Amygdala (tissue), 56 donors: ENCODE results near the gene CEP152.

Experiments used
- DNase-seq, 56 donors: peaks; one replicate each; lab custom pipeline; 2025; lab: John Stamatoyannopoulos, UW

The CEP152 gene

DNA sequence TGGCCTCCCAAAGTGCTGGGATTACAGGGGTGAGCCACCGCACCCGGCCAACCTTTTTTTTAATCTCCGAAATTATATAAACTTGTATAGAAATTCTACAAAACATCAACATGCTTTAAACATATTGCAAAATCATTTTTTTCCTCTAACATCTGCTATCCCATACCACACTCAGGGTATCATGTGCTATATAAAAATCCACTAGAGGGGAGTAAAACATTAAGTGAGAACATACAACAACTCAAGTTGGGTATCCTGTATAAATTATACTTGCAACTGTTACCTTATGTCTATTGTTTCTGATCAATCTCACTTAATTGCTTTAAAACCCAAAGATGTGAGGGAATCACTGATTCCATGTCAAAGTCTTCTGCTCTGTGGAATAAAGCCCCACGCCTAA is 93.4 kb downstream of the CEP152 start:
- DNase-seq: no peak

GRCh38 chr15:48712546-48712945 is 98.3 kb downstream of the CEP152 start:
- DNase-seq: no peak

- no peak for DNase-seq
These were observed 99.8 kb downstream of the CEP152 start for GRCh38 chr15:48710952-48711495.

DNA sequence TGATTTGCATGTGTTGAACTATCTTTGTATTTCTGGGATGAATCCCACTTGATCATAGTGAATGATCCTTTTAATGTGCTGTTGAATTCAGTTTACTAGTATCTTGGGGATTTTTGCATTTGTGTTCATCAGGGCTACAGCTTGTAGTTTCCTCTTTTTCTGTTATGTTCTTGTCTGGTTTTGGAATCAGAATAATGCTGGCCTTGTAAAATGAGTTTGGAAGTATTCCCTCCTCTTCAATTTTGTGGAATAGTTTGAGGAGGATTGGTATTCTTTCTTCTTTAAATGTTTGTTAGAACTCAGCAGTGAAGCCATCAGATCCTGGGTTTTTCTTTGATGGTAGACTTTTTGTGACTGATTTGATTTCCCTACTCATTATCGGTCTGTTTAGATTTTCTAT is 102.2 kb downstream of the CEP152 start:
- DNase-seq: no peak

- DNase-seq: no peak
These were observed 105.5 kb downstream of the CEP152 start for GRCh38 chr15:48705381-48705780.

DNA sequence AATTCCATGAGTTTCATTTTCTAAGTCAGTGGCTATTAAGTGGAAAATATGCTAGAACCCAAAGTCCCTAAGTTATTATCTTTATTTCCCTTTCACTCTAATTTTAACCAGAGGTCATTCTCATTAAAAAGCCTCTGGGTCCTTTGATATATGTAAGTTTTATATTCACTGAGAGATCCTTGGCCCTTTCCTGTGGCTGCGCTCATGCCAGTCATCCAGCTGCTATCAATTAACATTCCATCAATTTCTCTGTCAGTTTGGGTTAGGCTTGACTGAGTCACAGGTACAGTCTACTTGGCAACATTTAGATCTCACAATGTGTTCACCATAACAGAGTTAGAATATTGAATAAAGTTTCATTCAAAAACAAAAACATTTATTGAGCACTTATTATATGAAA is 107.3 kb downstream of the CEP152 start:
- DNase-seq: no peak

GRCh38 chr15:48702569-48703236 is 108.2 kb downstream of the CEP152 start:
- no peak for DNase-seq

DNA sequence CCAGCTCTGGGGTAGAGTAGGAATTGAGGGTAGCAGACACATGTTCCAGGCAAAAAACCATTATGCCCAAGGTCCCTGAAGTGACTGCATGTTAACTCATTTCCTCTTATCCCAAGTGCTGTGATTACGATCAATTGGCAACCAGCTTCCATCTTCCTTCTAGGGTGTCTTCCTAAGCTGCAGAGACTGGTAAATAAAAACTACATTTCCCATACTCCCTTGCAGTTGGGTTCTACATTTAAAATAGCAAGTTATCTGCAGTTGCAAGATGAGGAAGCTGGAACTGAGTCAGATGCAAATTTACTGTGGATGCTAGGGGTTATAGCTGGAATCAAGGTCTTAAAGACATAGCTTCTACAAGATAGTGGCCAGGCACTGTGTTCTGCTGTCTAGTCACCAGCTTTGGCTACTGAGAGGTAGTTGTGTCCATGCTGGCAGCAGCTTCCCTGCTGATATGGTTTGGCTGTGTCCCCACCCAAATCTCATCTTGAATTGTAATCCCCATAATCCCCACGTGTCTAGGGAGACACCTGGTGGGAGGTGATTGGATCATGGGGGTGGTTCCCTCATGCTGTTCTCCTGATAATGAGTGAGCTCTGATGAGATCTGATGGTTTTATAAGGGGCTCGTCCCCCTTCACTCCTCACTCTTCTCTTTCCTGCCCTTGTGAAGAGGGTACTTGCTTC is 114.1 kb downstream of the CEP152 start:
- no peak for DNase-seq

DNA sequence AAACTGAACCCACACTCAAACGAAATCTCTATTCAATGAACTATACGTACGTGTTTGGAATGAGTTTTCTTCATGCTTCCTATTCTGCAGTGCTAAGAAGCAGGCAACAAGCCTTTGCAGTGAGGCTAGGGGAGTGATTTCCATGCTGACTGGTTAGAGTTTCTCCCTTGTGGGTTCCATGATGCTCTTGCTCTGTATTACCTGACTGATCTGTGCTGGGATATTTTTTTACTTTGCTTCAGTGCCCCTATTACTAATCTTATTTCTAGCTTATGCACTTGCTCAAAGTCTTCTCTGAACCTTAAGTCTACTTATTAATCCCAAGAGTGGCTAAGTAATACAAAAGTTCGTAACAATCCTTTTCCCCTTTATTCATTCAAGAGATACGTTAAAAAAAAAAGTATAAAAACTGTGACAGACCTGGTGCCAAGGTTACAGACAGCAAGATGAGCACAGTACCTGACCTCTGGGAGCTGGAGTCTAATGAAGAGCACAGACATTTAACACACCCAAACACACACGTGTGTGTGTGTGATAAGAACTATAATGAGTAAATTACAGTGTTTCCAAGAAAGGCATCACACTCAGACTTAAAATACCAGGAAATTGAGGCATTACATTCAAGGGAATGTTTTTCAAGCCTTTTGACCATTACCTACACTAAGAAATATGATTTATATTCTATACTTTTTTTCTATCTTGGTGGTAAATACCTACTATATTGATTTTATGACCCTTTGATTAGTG is 114.9 kb downstream of the CEP152 start:
- DNase-seq: no peak

DNA sequence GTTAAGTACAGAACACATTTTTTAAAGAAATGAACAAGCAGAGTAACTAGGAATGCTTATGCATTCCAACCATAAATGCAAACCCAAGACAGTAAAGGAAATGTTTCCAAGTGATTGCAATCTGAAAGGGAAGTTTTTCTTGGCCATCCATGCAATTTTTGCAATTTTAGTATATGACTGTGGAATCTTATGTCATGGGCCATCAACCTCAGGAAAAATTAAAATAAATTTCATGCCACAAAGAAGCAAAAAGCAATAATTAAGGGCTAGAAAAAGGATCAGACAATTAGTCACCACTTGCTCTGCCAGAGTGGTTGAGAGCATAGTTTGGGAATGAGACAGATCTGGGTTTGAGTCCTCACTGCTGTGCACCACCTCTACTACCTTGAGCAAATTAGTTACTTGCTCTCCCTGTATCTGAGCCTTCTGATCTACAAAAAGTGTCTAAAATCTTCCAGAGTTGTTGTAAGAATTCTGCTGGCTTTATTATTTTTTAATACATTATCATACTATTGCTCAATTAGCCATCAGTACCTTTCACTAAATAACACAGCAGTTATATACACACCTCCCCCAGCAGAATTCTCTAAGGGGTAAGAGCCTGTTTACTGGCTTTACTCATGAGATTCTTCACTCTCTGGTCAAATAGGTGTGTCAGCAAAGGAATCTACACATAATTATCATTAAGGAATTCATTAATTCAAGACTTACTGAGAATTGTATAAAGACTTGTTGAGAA is 115.6 kb downstream of the CEP152 start:
- no peak for DNase-seq

GRCh38 chr15:48693484-48693883 is 117.4 kb downstream of the CEP152 start:
- DNase-seq: no peak

- no peak for DNase-seq
These were observed 122.4 kb downstream of the CEP152 start for GRCh38 chr15:48688493-48688892.
